H9 (cell line): ENCODE measurements around the gene SLMAP. TPM values are rescaled to one million over a fixed set of nuclear protein-coding genes. Genes with fewer than 3 reads are reported as not detected.

ENCODE experiments used
- DNase-seq: peaks from one replicate; pipeline ENCODE4 v3.0.0-alpha.2; 2017
- H2AFZ ChIP-seq: one replicate; pipeline ENCODE4 v1.6.1; 2013; ENCODE audit warnings: mild to moderate bottlenecking, low read length, control low read depth, moderate library complexity
- H2AK5ac ChIP-seq: 2 replicates; pipeline ENCODE4 v1.6.1; 2013; ENCODE audit warnings: low read length, control low read depth, mixed read lengths; ENCODE audit not compliant: insufficient read length
- H2BK120ac ChIP-seq: one replicate; pipeline ENCODE4 v1.6.1; 2013; ENCODE audit warnings: low read depth, mild to moderate bottlenecking, low read length, control low read depth, inconsistent platforms; ENCODE audit not compliant: poor library complexity, severe bottlenecking
- H2BK12ac ChIP-seq: 2 replicates; pipeline ENCODE4 v1.6.1; 2013; ENCODE audit warnings: low read length, control low read depth, mixed read lengths, low read depth; ENCODE audit not compliant: insufficient read length
- H2BK15ac ChIP-seq: 2 replicates; pipeline ENCODE4 v1.6.1; 2013; ENCODE audit warnings: low read depth, low read length, control low read depth
- H2BK20ac ChIP-seq: one replicate; pipeline ENCODE4 v1.6.1; 2013; ENCODE audit warnings: low read depth, mild to moderate bottlenecking, low read length, control low read depth, inconsistent platforms; ENCODE audit not compliant: poor library complexity, severe bottlenecking
- H2BK5ac ChIP-seq: 2 replicates; pipeline ENCODE4 v1.6.1; 2013; ENCODE audit warnings: low read length, control low read depth, mixed read lengths; ENCODE audit not compliant: insufficient read length
- H3K14ac ChIP-seq: 2 replicates; pipeline ENCODE4 v1.6.1; 2013; ENCODE audit warnings: low read length, control low read depth; ENCODE audit not compliant: insufficient read depth
- H3K18ac ChIP-seq: 2 replicates; pipeline ENCODE4 v1.6.1; 2013; ENCODE audit warnings: low read depth, mild to moderate bottlenecking, mixed read lengths, low read length, control low read depth; ENCODE audit not compliant: insufficient read length
- H3K23ac ChIP-seq: 2 replicates; pipeline ENCODE4 v1.6.1; 2013; ENCODE audit warnings: low read length, control low read depth, mixed read lengths, low read depth; ENCODE audit not compliant: insufficient read length
- H3K23me2 ChIP-seq: 2 replicates; pipeline ENCODE4 v1.6.1; 2013; ENCODE audit warnings: low read depth, mild to moderate bottlenecking, mixed read lengths, low read length, control low read depth; ENCODE audit not compliant: insufficient read length, poor library complexity, severe bottlenecking
- H3K27ac ChIP-seq: 2 replicates; pipeline ENCODE4 v1.5.1; 2013; ENCODE audit warnings: low read length, control low read depth, mixed read lengths, low read depth; ENCODE audit not compliant: insufficient read length
- H3K27me3 ChIP-seq: 2 replicates; pipeline ENCODE4 v1.6.1; 2013; ENCODE audit warnings: low read length, control low read depth, inconsistent platforms; ENCODE audit not compliant: insufficient read depth
- H3K4ac ChIP-seq: 2 replicates; pipeline ENCODE4 v1.6.1; 2013; ENCODE audit warnings: low read depth, mild to moderate bottlenecking, control low read depth, inconsistent platforms, low read length, moderate library complexity
- H3K4me1 ChIP-seq: 2 replicates; pipeline ENCODE4 v1.6.1; 2013; ENCODE audit warnings: low read length, control low read depth, inconsistent platforms; ENCODE audit not compliant: insufficient read depth
- H3K4me2 ChIP-seq: 2 replicates; pipeline ENCODE4 v1.6.1; 2013; ENCODE audit warnings: low read length, control low read depth, mixed read lengths; ENCODE audit not compliant: insufficient read length, insufficient read depth
- H3K56ac ChIP-seq: 2 replicates; pipeline ENCODE4 v1.6.1; 2013; ENCODE audit warnings: low read depth, mild to moderate bottlenecking, mixed read lengths, low read length, control low read depth; ENCODE audit not compliant: insufficient read length
- H3K79me1 ChIP-seq: 2 replicates; pipeline ENCODE4 v1.6.1; 2013; ENCODE audit warnings: low read depth, mild to moderate bottlenecking, moderate library complexity, low read length, control low read depth, inconsistent platforms; ENCODE audit not compliant: insufficient read depth, poor library complexity, severe bottlenecking
- H3K79me2 ChIP-seq: 2 replicates; pipeline ENCODE4 v1.6.1; 2013; ENCODE audit warnings: low read length, control low read depth, inconsistent platforms; ENCODE audit not compliant: insufficient read depth
- H3K9ac ChIP-seq: 2 replicates; pipeline ENCODE4 v1.6.1; 2013; ENCODE audit warnings: low read length, control low read depth, mixed read lengths; ENCODE audit not compliant: insufficient read length; ENCODE audit errors: extremely low read depth
- H3K9me3 ChIP-seq: one replicate; pipeline ENCODE4 v1.6.1; 2013; ENCODE audit warnings: low read depth, low read length, inconsistent platforms; ENCODE audit not compliant: control insufficient read depth
- H3T11ph ChIP-seq: one replicate; pipeline ENCODE4 v1.6.1; 2013; ENCODE audit warnings: mild to moderate bottlenecking, low read length, control low read depth, inconsistent platforms
- H4K20me1 ChIP-seq: one replicate; pipeline ENCODE4 v1.6.1; 2013; ENCODE audit not compliant: control insufficient read depth, insufficient read length, insufficient read depth
- H4K5ac ChIP-seq: 2 replicates; pipeline ENCODE4 v1.6.1; 2013; ENCODE audit warnings: low read depth, mild to moderate bottlenecking, mixed read lengths, low read length, control low read depth; ENCODE audit not compliant: insufficient read length
- H4K8ac ChIP-seq: replicated peaks from 2 replicates; pipeline ENCODE4 v1.6.1; 2013; ENCODE audit warnings: low read length, control low read depth, mixed read lengths, low read depth; ENCODE audit not compliant: insufficient read length
- H4K91ac ChIP-seq: 2 replicates; pipeline ENCODE4 v1.6.1; 2013; ENCODE audit warnings: low read depth, mild to moderate bottlenecking, moderate library complexity, mixed read lengths, low read length, control low read depth; ENCODE audit not compliant: insufficient read length
- H3K27ac Mint-ChIP-seq, 3 experiments: 2 replicates in 2 of 3; 3 replicates in 1 of 3; pipeline ENCODE4 v1.8.0; 2020 to 2021; ENCODE audit warnings: mixed read lengths in 3 of 3, mild to moderate bottlenecking in 1 of 3, moderate library complexity in 1 of 3
- H3K27me3 Mint-ChIP-seq: 2 replicates; pipeline ENCODE4 v1.8.0; 2021; ENCODE audit warnings: low read depth, mild to moderate bottlenecking, moderate library complexity, mixed read lengths
- H3K36me3 Mint-ChIP-seq, 3 experiments: 2 replicates in 2 of 3; 3 replicates in 1 of 3; pipeline ENCODE4 v1.8.0; 2020 to 2021; ENCODE audit warnings: low read depth in 3 of 3, mixed read lengths in 3 of 3; ENCODE audit not compliant: insufficient read depth in 1 of 3
- H3K4me1 Mint-ChIP-seq, 2 experiments: 2 replicates each; pipeline ENCODE4 v1.8.0; 2020; ENCODE audit warnings: mixed read lengths in 2 of 2
- H3K4me3 Mint-ChIP-seq, 2 experiments: 2 replicates in 1 of 2; 3 replicates in 1 of 2; pipeline ENCODE4 v1.8.0; 2020 to 2021; ENCODE audit warnings: mild to moderate bottlenecking in 2 of 2, mixed read lengths in 2 of 2, moderate library complexity in 1 of 2
- H3K9me3 Mint-ChIP-seq, 2 experiments: 2 replicates in 1 of 2; 3 replicates in 1 of 2; pipeline ENCODE4 v1.8.0; 2020; ENCODE audit warnings: mild to moderate bottlenecking in 2 of 2, mixed read lengths in 2 of 2, moderate library complexity in 1 of 2
- CTCF ChIP-seq: fragments of 200-600 bp; sonication (generic); conservative IDR thresholded peaks from 3 replicates; pipeline ENCODE4 v1.8.0; 2021; ENCODE audit warnings: antibody characterized with exemption, mild to moderate bottlenecking
- WGBS: extraction: QIAGEN DNeasy Blood & Tissue Kit; methylation state at CpG from one replicate; pipeline ENCODE4 v1.1.7; 2013; ENCODE audit warnings: missing lambda C conversion rate, low lambda C conversion rate, mixed read lengths; ENCODE audit not compliant: insufficient read length; ENCODE audit errors: extremely low coverage; 5-methylcytosine and 5-hydroxymethylcytosine counted together
- total RNA-seq: library from RNA; stranded (reverse); gene quantifications from 2 replicates; pipeline ENCODE4 v1.2.1, GENCODE V29; 2021

Gene SLMAP
- total RNA-seq, 1 experiment from 2014 or later: 65.1 TPM

- H2BK15ac ChIP-seq: no peak overlapping the region
- no peak overlapping the region for H2BK5ac ChIP-seq
- H2AK5ac ChIP-seq: no peak overlapping the region
- no peak overlapping the region for H2BK120ac ChIP-seq
- WGBS: no CpG with 5 or more reads among the region's 2 CpGs
- no peak overlapping the region for H3K27ac ChIP-seq
- H2AFZ ChIP-seq: no peak overlapping the region
- H3K23me2 ChIP-seq: no peaks in the 10 kb centered on the region
- H3T11ph ChIP-seq: no peak overlapping the region
- H3K79me1 ChIP-seq: no peaks in the 10 kb centered on the region
- H3K18ac ChIP-seq: no peak overlapping the region
- no peak overlapping the region for H3K56ac ChIP-seq
- DNase-seq: no peak
- no peak overlapping the region for H3K4me3 Mint-ChIP-seq
- H4K91ac ChIP-seq: no peak overlapping the region
- peaks cover 0 to 11% (median 0%) of the 10 kb centered on the region in 3 experiments; a peak in 3 of 7 replicates for H3K36me3 Mint-ChIP-seq
- peaks cover 6 to 11% of the 10 kb centered on the region in 2 experiments; a peak in 4 of 5 replicates for H3K9me3 Mint-ChIP-seq
- H3K27me3 ChIP-seq: no peaks in the 10 kb centered on the region
- H3K23ac ChIP-seq: no peak overlapping the region
- no peak overlapping the region for H3K27ac Mint-ChIP-seq
- no peak overlapping the region for H3K14ac ChIP-seq
- H3K4me2 ChIP-seq: no peak overlapping the region
- H4K20me1 ChIP-seq: no peaks in the 10 kb centered on the region
- no peaks in the 10 kb centered on the region for H3K79me2 ChIP-seq
- H3K4me1 ChIP-seq: no peaks in the 10 kb centered on the region
- TF ChIP-seq CTCF: no peak
- H3K9me3 ChIP-seq: no peaks in the 10 kb centered on the region
- H4K5ac ChIP-seq: no peak overlapping the region
- H2BK20ac ChIP-seq: no peak overlapping the region
- H2BK12ac ChIP-seq: no peak overlapping the region
- H3K9ac ChIP-seq: no peak overlapping the region
- no peak overlapping the region for H4K8ac ChIP-seq
- no peak overlapping the region for H3K4ac ChIP-seq
- H3K27me3 Mint-ChIP-seq: no peaks in the 10 kb centered on the region
- peaks cover 0 to 8% of the 10 kb centered on the region in 2 experiments; a peak in 2 of 4 replicates for H3K4me1 Mint-ChIP-seq
These were observed 47.1 kb upstream of the SLMAP start for GRCh38 chr3:57709031-57709430.
